Activated B cell treated with CpG ODN at 0.5 μM for 24 hours (primary cell): ENCODE measurements around the gene REXO2. TPM values are rescaled to one million over a fixed set of nuclear protein-coding genes. Genes with fewer than 3 reads are reported as not detected.
A peak's percentile ranks its signal among the peaks of the same experiment; 100 is the strongest.

Experiments used
- ATAC-seq: fragments of 200-7000 bp; cut with Tn5 transposase; one replicate; pipeline ENCODE4 v1.10.0; 2021; ENCODE audit warnings: low read depth, mild to moderate bottlenecking, moderate library complexity
- CTCF ChIA-PET: fragments of 350-600 bp; sonication (Branson Sonifier 250); formaldehyde crosslinking; loops from one replicate; lab custom pipeline; 2021; ENCODE audit warnings: antibody characterized with exemption; lab: Charles Lee
- POLR2A ChIA-PET: fragments of 350-600 bp; sonication (Branson Sonifier 250); formaldehyde crosslinking; loops from one replicate; lab custom pipeline; 2021; ENCODE audit warnings: antibody characterized with exemption; lab: Charles Lee
- DNase-seq: peaks from one replicate; pipeline ENCODE4 v3.0.0; 2022
- H3K27ac Mint-ChIP-seq: one replicate; pipeline ENCODE4 v1.8.0; 2020; ENCODE audit warnings: mixed read lengths
- H3K27me3 Mint-ChIP-seq: one replicate; pipeline ENCODE4 v1.8.0; 2021; ENCODE audit warnings: mixed read lengths
- H3K36me3 Mint-ChIP-seq: one replicate; pipeline ENCODE4 v1.8.0; 2021; ENCODE audit warnings: low read depth, mixed read lengths
- H3K4me1 Mint-ChIP-seq: one replicate; pipeline ENCODE4 v1.8.0; 2021; ENCODE audit warnings: mixed read lengths
- H3K4me3 Mint-ChIP-seq: one replicate; pipeline ENCODE4 v1.8.0; 2020; ENCODE audit warnings: mild to moderate bottlenecking, mixed read lengths
- H3K9me3 Mint-ChIP-seq: one replicate; pipeline ENCODE4 v1.8.0; 2020; ENCODE audit warnings: mixed read lengths
- CTCF ChIP-seq: fragments of 200-600 bp; IDR thresholded peaks from one replicate; pipeline ENCODE4 v1.8.0; 2022; ENCODE audit warnings: antibody characterized with exemption, mild to moderate bottlenecking
- intact Hi-C: fragments of 100-400 bp; cut with micrococcal nuclease; formaldehyde crosslinking; loops from one replicate; pipeline ENCODE4 v1.15.1; 2024
- total RNA-seq: library from RNA; stranded (reverse); gene quantifications from 2 replicates; pipeline ENCODE4 v1.2.3, GENCODE V29; 2022

REXO2 gene
- total RNA-seq, result 26.1 and 27.3 TPM in 2 replicates

DNA sequence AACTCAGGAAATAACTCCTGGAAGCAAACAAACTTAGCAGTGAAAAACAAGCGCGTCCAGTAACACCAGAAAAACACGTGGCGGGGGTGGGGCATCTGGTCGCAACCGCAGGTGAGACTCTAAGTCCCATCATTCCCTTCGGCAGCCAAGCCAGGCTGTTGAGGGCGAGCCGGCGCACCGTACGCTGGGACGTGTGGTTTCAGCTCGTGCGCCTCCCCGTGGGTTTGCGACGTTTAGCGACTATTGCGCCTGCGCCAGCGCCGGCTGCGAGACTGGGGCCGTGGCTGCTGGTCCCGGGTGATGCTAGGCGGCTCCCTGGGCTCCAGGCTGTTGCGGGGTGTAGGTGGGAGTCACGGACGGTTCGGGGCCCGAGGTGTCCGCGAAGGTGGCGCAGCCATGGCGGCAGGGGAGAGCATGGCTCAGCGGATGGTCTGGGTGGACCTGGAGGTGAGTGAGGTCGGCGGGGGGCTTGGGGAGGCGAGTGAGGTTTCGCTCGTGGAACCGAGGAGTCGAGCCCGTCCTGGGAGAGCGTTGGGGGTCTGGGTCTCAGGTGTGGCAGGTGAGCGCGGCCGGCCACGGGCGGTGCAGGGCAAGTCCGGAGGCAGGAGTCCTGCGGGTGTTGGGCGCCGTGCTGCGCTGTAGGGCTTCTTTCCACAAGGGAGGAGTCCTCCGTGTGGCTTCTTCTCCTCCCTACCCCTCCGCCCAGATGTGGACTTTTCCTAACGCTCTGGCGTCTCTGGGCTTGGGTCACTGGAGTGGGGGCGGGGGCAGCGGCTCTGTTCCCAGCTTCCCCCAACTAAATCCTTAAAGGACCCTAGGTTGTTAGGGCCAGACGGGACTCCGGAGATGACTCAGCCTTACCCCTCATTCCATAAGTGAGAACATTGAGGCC, at the start of gene REXO2:
TSS of gene REXO2 (plus strand) at position 239 of the 892 bp plus-strand sequence. CDS start at position 301, 62 bp downstream.
- Mint-ChIP-seq H3K4me1 (peaks cover 17% of the 10 kb centered on the region), H3K36me3 (peaks cover 10% of the 10 kb centered on the region), H3K4me3 (peak within 1 kb of the TSS; percentile 97), H3K27me3 (no peaks in the 10 kb centered on the region), H3K27ac (peak within 1 kb of the TSS; percentile 87), H3K9me3 (no peaks in the 10 kb centered on the region)
- DNase-seq (peak; percentile 85), ATAC-seq (peak; percentile 99)
- ChIA-PET POLR2A (interaction anchor here (0.6 to 1.5 kb wide), 5 partner anchors 39 to 673 kb away, joined by 3 to 4 read pairs (median 3); partner anchors contain the start of genes C11orf71, CLDN25 and RBM7), CTCF (interaction anchor here (0.5 kb wide), 1 partner anchor 15 kb away, joined by 3 read pairs; no protein-coding TSS in a partner anchor)
- intact Hi-C loops, result loop anchor here (1.0 to 10.0 kb wide), 5 partner anchors 39 to 667 kb away; partner anchors contain the start of genes C11orf71, RBM7, USP28 and ZW10
- TF ChIP-seq CTCF, result no peak

GRCh38 chr11:114392735-114393667, 46.3 kb upstream of the REXO2 start:
- Mint-ChIP-seq H3K27me3 (peaks cover 4% of the 10 kb centered on the region), H3K9me3 (no peaks in the 10 kb centered on the region), H3K4me3 (no peak overlapping the region), H3K27ac (no peak overlapping the region), H3K36me3 (no peaks in the 10 kb centered on the region), H3K4me1 (no peaks in the 10 kb centered on the region)
- DNase-seq, result no peak
- ATAC-seq, result no peak
- intact Hi-C loops, result no loop called here
- ChIA-PET CTCF (no interaction called here), POLR2A (no interaction called here)
- no peak for TF ChIP-seq CTCF

- no peak for DNase-seq
- no peak overlapping the region for H3K4me3 Mint-ChIP-seq
- TF ChIP-seq CTCF, result no peak
- no peak for ATAC-seq
- H3K4me1 Mint-ChIP-seq, result peaks cover 18% of the 10 kb centered on the region
- H3K36me3 Mint-ChIP-seq, result peaks cover 11% of the 10 kb centered on the region
- no peaks in the 10 kb centered on the region for H3K9me3 Mint-ChIP-seq
- ChIA-PET CTCF (no interaction called here), POLR2A (no interaction called here)
- no peaks in the 10 kb centered on the region for H3K27me3 Mint-ChIP-seq
- H3K27ac Mint-ChIP-seq, result no peak overlapping the region
- intact Hi-C loops, result no loop called here
Observed at GRCh38 chr11:114395736-114396135, 43.5 kb upstream of the REXO2 start.

- H3K9me3 Mint-ChIP-seq, result no peaks in the 10 kb centered on the region
- ATAC-seq (no peak), DNase-seq (no peak)
- intact Hi-C loops, result no loop called here
- ChIA-PET POLR2A (no interaction called here), CTCF (no interaction called here)
- H3K4me1 Mint-ChIP-seq, result peaks cover 27% of the 10 kb centered on the region
- no peak for TF ChIP-seq CTCF
- no peak overlapping the region for H3K27ac Mint-ChIP-seq
- peaks cover 12% of the 10 kb centered on the region for H3K36me3 Mint-ChIP-seq
- no peak overlapping the region for H3K4me3 Mint-ChIP-seq
- no peaks in the 10 kb centered on the region for H3K27me3 Mint-ChIP-seq
Observed at GRCh38 chr11:114396916-114397315, 42.4 kb upstream of the REXO2 start.
